GM20000 (cell line): ENCODE results near the gene MED22.
"Not testable (repeated sequence)": the region's sequence is repeated elsewhere in the genome, so short reads cannot be mapped to it uniquely, and the experiment has no call there.

ENCODE experiments used
- DNase-seq: peaks from one replicate; pipeline ENCODE4 v3.0.0; 2012; ENCODE audit warnings: low spot score
- TF ChIP-seq, protein P1 (sequence below): IDR thresholded peaks from 2 replicates; pipeline ENCODE4 v1.5.1; 2012; ENCODE audit warnings: mild to moderate bottlenecking, control low read depth; ENCODE audit errors: extremely low read depth, missing control alignments

The MED22 gene

GRCh38 chr9:133347985-133348717 lies at the start of gene MED22, which contains the start of gene RPL7A:
MED22 (minus strand) TSS chr9:133348131; CDS start chr9:133346662, 1,469 bp downstream.
RPL7A (plus strand) TSS chr9:133348218; CDS start chr9:133348244, 26 bp downstream.
- TF ChIP-seq, protein P1, sequence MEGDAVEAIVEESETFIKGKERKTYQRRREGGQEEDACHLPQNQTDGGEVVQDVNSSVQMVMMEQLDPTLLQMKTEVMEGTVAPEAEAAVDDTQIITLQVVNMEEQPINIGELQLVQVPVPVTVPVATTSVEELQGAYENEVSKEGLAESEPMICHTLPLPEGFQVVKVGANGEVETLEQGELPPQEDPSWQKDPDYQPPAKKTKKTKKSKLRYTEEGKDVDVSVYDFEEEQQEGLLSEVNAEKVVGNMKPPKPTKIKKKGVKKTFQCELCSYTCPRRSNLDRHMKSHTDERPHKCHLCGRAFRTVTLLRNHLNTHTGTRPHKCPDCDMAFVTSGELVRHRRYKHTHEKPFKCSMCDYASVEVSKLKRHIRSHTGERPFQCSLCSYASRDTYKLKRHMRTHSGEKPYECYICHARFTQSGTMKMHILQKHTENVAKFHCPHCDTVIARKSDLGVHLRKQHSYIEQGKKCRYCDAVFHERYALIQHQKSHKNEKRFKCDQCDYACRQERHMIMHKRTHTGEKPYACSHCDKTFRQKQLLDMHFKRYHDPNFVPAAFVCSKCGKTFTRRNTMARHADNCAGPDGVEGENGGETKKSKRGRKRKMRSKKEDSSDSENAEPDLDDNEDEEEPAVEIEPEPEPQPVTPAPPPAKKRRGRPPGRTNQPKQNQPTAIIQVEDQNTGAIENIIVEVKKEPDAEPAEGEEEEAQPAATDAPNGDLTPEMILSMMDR, result no peak
- DNase-seq, result peak; percentile 96

GRCh38 chr9:133397370-133397769 lies 49.4 kb upstream of the MED22 start:
- DNase-seq, result no peak
- TF ChIP-seq, protein P1, result no peak

GRCh38 chr9:133396952-133397351 lies 49.0 kb upstream of the MED22 start:
- DNase-seq, result no peak
- TF ChIP-seq, protein P1, result no peak

DNA sequence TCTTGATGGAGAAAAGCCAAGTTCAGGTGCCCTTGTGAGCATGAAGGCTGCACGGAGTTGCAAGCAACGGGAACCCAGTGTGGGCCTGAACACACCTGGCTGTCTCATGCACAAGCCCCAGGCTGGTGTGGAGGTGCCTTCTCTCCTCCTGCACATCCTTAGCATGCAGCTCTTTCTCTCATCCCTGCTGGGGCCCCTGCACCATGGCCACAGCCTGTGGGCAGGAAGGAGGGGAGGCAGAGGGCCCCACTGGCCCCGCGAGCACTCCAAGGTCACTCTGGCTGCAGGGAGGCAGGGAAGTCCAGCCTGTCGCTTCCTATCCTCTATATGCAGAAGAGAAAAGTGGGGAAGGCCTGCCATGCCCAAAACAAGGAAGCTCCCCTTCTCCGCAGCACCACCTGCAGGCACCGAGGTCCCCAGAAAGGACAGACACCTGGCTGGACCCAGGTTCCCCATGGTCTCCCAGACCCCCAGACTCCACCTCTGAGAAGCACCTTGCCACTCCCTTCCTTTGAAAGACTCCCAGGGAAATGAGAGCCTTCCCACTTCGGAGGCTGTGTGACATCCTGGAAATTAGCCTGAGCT lies 46.8 kb upstream of the MED22 start:
- no peak for DNase-seq
- TF ChIP-seq, protein P1, result no peak

GRCh38 chr9:133393399-133393798 lies 45.5 kb upstream of the MED22 start:
- no peak for DNase-seq
- TF ChIP-seq, protein P1, result no peak

GRCh38 chr9:133392308-133392707 lies 44.4 kb upstream of the MED22 start:
- not testable (repeated sequence) for DNase-seq

DNA sequence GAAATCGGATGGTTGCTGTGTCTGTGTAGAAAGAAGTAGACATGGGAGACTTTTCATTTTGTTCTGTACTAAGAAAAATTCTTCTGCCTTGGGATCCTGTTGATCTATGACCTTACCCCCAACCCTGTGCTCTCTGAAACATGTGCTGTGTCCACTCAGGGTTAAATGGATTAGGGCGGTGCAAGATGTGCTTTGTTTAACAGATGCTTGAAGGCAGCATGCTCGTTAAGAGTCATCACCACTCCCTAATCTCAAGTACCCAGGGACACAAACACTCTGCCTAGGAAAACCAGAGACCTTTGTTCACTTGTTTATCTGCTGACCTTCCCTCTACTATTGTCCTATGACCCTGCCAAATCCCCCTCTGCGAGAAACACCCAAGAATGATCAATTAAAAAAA lies 43.5 kb upstream of the MED22 start:
- DNase-seq, result not testable (repeated sequence)

DNA sequence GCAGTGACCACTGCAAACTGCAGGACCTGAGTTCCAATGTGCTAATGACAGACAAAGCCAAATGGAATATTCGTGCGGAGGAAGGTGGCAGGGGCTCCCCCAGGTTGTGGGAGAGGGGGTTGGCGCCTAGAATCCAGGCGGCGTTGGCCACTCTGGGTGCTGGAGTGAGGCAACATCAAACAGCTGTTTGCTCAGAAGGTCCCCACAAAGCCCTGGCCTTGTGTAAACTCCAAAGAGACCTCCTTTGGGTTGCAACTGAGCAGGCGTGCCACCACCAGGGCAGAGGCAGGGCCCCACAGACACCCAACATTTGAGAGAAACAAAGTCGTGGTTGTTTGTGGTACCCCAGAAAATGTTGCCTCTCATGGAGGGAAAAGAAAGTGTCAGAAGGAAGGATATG lies 42.8 kb upstream of the MED22 start:
- DNase-seq, result no peak
- TF ChIP-seq, protein P1, result no peak
